B cell (primary cell): Measurements from ENCODE around the gene SYN1. TPM values are rescaled to one million over a fixed set of nuclear protein-coding genes. Genes with fewer than 3 reads are reported as not detected.
A peak's percentile ranks its signal among the peaks of the same experiment; 100 is the strongest.

Source experiments
- ATAC-seq: fragments of 200-7000 bp; cut with Tn5 transposase; one replicate; pipeline ENCODE4 v1.10.0; 2021; ENCODE audit warnings: low read depth, mild to moderate bottlenecking, moderate number of reproducible peaks, moderate library complexity
- CTCF ChIA-PET: fragments of 350-600 bp; sonication (Branson Sonifier 250); formaldehyde crosslinking; loops from one replicate; lab custom pipeline; 2021; ENCODE audit warnings: antibody characterized with exemption, inconsistent platforms; lab: Charles Lee
- POLR2A ChIA-PET: fragments of 350-600 bp; sonication (Branson Sonifier 250); formaldehyde crosslinking; loops from one replicate; lab custom pipeline; 2021; ENCODE audit warnings: antibody characterized with exemption; lab: Charles Lee
- DNase-seq: peaks from one replicate; pipeline ENCODE4 v3.0.0; 2013
- H2AFZ ChIP-seq: 2 replicates; pipeline ENCODE4 v1.6.1; 2012; ENCODE audit warnings: mild to moderate bottlenecking, low read depth, low read length; ENCODE audit not compliant: insufficient read depth, poor library complexity, severe bottlenecking
- H3K27ac ChIP-seq, 2 donors: 1 replicate in 1 of 2; 2 replicates in 1 of 2; pipeline ENCODE4 v1.5.1; 2012 to 2013; ENCODE audit warnings: low read length in 2 of 2, mild to moderate bottlenecking in 2 of 2, moderate library complexity in 1 of 2
- H3K27me3 ChIP-seq, 4 experiments: fragments of 200-600 bp in 1 of 4; sonication (generic) in 1 of 4; replicated peaks in 1 of 4; 1 replicate in 2 of 4; 2 replicates in 2 of 4; pipeline versions ENCODE4 v1.6.1 to v1.7.0; 2013 to 2016; ENCODE audit warnings: low read length in 3 of 4, mild to moderate bottlenecking in 2 of 4, mixed read lengths in 1 of 4, moderate library complexity in 1 of 4; ENCODE audit not compliant: insufficient read depth in 4 of 4, control insufficient read depth in 3 of 4; ENCODE audit errors: control extremely low read depth in 1 of 4
- H3K36me3 ChIP-seq, 2 experiments: replicated peaks in 1 of 2; 1 replicate in 1 of 2; 2 replicates in 1 of 2; pipeline versions ENCODE4 v1.6.1 to v1.7.1; 2013; ENCODE audit warnings: low read length in 1 of 2; ENCODE audit not compliant: insufficient read depth in 2 of 2, control insufficient read depth in 1 of 2; ENCODE audit errors: control extremely low read depth in 1 of 2, extremely low read depth in 1 of 2
- H3K4me1 ChIP-seq, 2 donors: fragments of 200-600 bp in 1 of 2; sonication (generic) in 1 of 2; 1 replicate in 1 of 2; 2 replicates in 1 of 2; pipeline versions ENCODE4 v1.5.1 to v1.6.1; 2013 to 2017; ENCODE audit warnings: low read length in 2 of 2; ENCODE audit not compliant: control insufficient read depth in 2 of 2, insufficient read depth in 2 of 2
- H3K4me2 ChIP-seq: replicated peaks from 2 replicates; pipeline ENCODE3; 2012; ENCODE audit warnings: mild to moderate bottlenecking, low read depth, low read length; ENCODE audit not compliant: poor library complexity, severe bottlenecking
- H3K4me3 ChIP-seq, 5 experiments: fragments of 200-600 bp in 1 of 5; sonication (generic) in 1 of 5; 1 replicate in 3 of 5; 2 replicates in 2 of 5; pipeline versions ENCODE4 v1.5.1 to v1.7.0; 2011 to 2016; ENCODE audit warnings: low read length in 4 of 5, mild to moderate bottlenecking in 4 of 5, low read depth in 2 of 5, control low read depth in 1 of 5, moderate library complexity in 1 of 5; ENCODE audit not compliant: insufficient read depth in 1 of 5; ENCODE audit errors: control extremely low read depth in 1 of 5, extremely low read depth in 1 of 5
- H3K79me2 ChIP-seq: fragments of 200-600 bp; sonication (generic); one replicate; pipeline ENCODE4 v1.6.0; 2016; ENCODE audit warnings: low read length; ENCODE audit not compliant: control insufficient read depth, insufficient read depth
- H3K9ac ChIP-seq: fragments of 200-600 bp; sonication (generic); 2 replicates; pipeline ENCODE4 v1.6.1; 2017; ENCODE audit warnings: mild to moderate bottlenecking, low read length, moderate library complexity
- H3K9me3 ChIP-seq, 3 donors: one replicate each; pipeline versions ENCODE4 v1.6.1 to v1.7.1; 2013; ENCODE audit warnings: low read length in 2 of 3; ENCODE audit not compliant: control insufficient read depth in 2 of 3, insufficient read depth in 1 of 3; ENCODE audit errors: control extremely low read depth in 1 of 3
- H4K20me1 ChIP-seq: 2 replicates; pipeline ENCODE4 v1.6.0; 2012; ENCODE audit warnings: mild to moderate bottlenecking, low read length; ENCODE audit not compliant: insufficient read depth, control insufficient read depth, poor library complexity, severe bottlenecking
- H3K27ac Mint-ChIP-seq: one replicate; pipeline ENCODE4 v1.8.0; 2021; ENCODE audit warnings: mixed read lengths
- H3K27me3 Mint-ChIP-seq: one replicate; pipeline ENCODE4 v1.8.0; 2021; ENCODE audit warnings: mixed read lengths
- H3K4me1 Mint-ChIP-seq: one replicate; pipeline ENCODE4 v1.8.0; 2021; ENCODE audit warnings: mixed read lengths
- H3K4me3 Mint-ChIP-seq: one replicate; pipeline ENCODE4 v1.8.0; 2021; ENCODE audit warnings: mixed read lengths
- H3K9me3 Mint-ChIP-seq: one replicate; pipeline ENCODE4 v1.8.0; 2022; ENCODE audit warnings: mixed read lengths; ENCODE audit not compliant: insufficient read depth
- CTCF ChIP-seq: fragments of 200-600 bp; IDR thresholded peaks from one replicate; pipeline ENCODE4 v1.8.0; 2022; ENCODE audit warnings: antibody characterized with exemption, mild to moderate bottlenecking
- EZH2 ChIP-seq: IDR thresholded peaks from 2 replicates; pipeline ENCODE4 v1.6.1; 2012; ENCODE audit warnings: borderline replicate concordance, low read depth, mild to moderate bottlenecking, moderate library complexity, low read length; ENCODE audit not compliant: insufficient read depth, poor library complexity, severe bottlenecking
- WGBS: methylation state at CpG from one replicate; pipeline ENCODE4 v1.1.5; 2013; ENCODE audit warnings: missing lambda C conversion rate; ENCODE audit not compliant: insufficient coverage; 5-methylcytosine and 5-hydroxymethylcytosine counted together
- intact Hi-C: fragments of 100-400 bp; cut with micrococcal nuclease; formaldehyde crosslinking; loops from one replicate; pipeline ENCODE4 v1.10.0; 2022
- polyA plus RNA-seq: library from polyadenylated mRNA; depleted of rRNA; stranded (reverse); fragments of >200 nt; gene quantifications from 2 replicates; pipeline ENCODE4 v1.2.3, GENCODE V29; 2012
- total RNA-seq, 2 donors: library from RNA; stranded (reverse); fragments of 120-200 nt in 1 of 2; gene quantifications; 1 replicate in 1 of 2; 2 replicates in 1 of 2; pipeline versions ENCODE4 v1.2.3 to v1.2.4, GENCODE V29; 2013 to 2022

SYN1 gene
- total and polyA plus RNA-seq, 2 donors (not counting 1 experiment from before 2014, with no cell fraction given), result not detected

- Histone ChIP-seq H3K36me3 (peaks cover 0 to 46% of the 10 kb centered on the region in 2 experiments), H3K79me2 (peaks cover 22% of the 10 kb centered on the region), H3K4me3 (no peak overlapping the region), H3K27ac (no peak overlapping the region), H2AFZ (no peak overlapping the region), H3K4me1 (peaks cover 13 to 39% of the 10 kb centered on the region in 2 donors), H3K4me2 (no peak overlapping the region), H3K27me3 (no peaks in the 10 kb centered on the region), H3K9me3 (no peaks in the 10 kb centered on the region), H4K20me1 (peaks cover 54% of the 10 kb centered on the region), H3K9ac (no peak overlapping the region)
- no peaks in the 10 kb centered on the region for H3K27me3 Mint-ChIP-seq
- POLR2A ChIA-PET, result no interaction called here
- no peaks in the 10 kb centered on the region for H3K9me3 Mint-ChIP-seq
- peaks cover 39% of the 10 kb centered on the region for H3K4me1 Mint-ChIP-seq
- H3K27ac Mint-ChIP-seq, result no peak overlapping the region
- no CpG with 5 or more reads among the region's 8 CpGs for whole genome bisulfite sequencing
- peak overlapping the region; percentile 59 for H3K4me3 Mint-ChIP-seq
- no peak for TF ChIP-seq CTCF
- no peak for TF ChIP-seq EZH2
- intact Hi-C loops, result no loop called here
- ATAC-seq (no peak), DNase-seq (no peak)
- CTCF ChIA-PET, result no interaction called here
Measured at GRCh38 chrX:47563801-47564315, 55.8 kb downstream of the SYN1 start.

DNA sequence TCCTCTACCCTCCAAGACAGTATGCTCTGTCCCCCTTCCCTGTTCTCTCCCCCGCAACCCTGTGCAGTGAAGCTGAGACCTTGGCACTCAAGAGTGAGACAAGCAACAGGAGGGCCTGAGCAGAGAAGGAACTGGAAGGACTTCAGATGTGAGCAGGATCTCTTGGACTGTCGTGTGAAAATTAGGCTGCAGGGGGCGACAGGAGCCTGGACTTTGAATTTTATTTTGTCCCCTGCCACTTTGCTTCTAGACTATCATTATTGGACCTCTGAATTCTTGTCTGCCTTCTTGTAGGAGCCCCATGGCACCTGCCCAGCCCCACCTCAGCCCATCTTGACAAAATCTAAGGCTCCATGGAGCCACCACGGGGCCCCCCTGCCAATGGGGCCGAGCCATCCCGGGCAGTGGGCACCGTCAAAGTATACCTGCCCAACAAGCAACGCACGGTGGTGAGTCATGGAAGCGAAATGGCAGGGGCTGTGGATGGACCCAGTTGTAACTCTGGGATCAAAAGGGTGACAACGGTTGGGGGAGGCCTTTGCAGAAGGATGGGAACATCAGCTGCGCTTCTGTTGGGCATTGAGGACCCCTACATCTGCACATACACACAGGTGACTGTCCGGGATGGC, 56.9 kb downstream of the SYN1 start:
- POLR2A ChIA-PET, result no interaction called here
- H3K27me3 ChIP-seq, result no peaks in the 10 kb centered on the region
- H3K27ac Mint-ChIP-seq, result peak overlapping the region; percentile 61
- WGBS, result 80% methylated on average over 1 of the region's 13 CpGs
- no peaks in the 10 kb centered on the region for H3K9me3 ChIP-seq
- H3K27me3 Mint-ChIP-seq, result no peaks in the 10 kb centered on the region
- H3K9me3 Mint-ChIP-seq, result no peaks in the 10 kb centered on the region
- peaks cover 0 to 37% of the 10 kb centered on the region in 2 experiments for H3K36me3 ChIP-seq
- peak overlapping the region; percentile 77 for H3K4me3 Mint-ChIP-seq
- H3K27ac ChIP-seq, result no peak overlapping the region
- no peak overlapping the region for H3K4me3 ChIP-seq
- CTCF ChIA-PET, result no interaction called here
- peaks cover 13 to 39% of the 10 kb centered on the region in 2 donors for H3K4me1 ChIP-seq
- TF ChIP-seq EZH2 (no peak), CTCF (no peak)
- H3K79me2 ChIP-seq, result peaks cover 22% of the 10 kb centered on the region
- no peak overlapping the region for H3K9ac ChIP-seq
- DNase-seq, result no peak
- peaks cover 39% of the 10 kb centered on the region for H3K4me1 Mint-ChIP-seq
- no peak for ATAC-seq
- peaks cover 49% of the 10 kb centered on the region for H4K20me1 ChIP-seq
- H2AFZ ChIP-seq, result no peak overlapping the region
- H3K4me2 ChIP-seq, result no peak overlapping the region
- intact Hi-C loops, result no loop called here
